ENCODE data around the gene PDGFD.

GRCh38 chr11:104001561-104002056 lies 162.3 kb downstream of the PDGFD start:
- TF ChIP-seq POLR2A (IDR thresholded peaks at IDR 0.05) = no peak
- no peak for TF ChIP-seq CTCF (IDR thresholded peaks at IDR 0.05)
- TF ChIP-seq POLR2AphosphoS5 (IDR thresholded peaks at IDR 0.05) = no peak
